Pons (tissue), 1 donor: Measurements from ENCODE around the gene EXOSC9.
A peak's percentile ranks its signal among the peaks of the same experiment; 100 is the strongest.
"Not testable (repeated sequence)": the region's sequence is repeated elsewhere in the genome, so short reads cannot be mapped to it uniquely, and the experiment has no call there.

ENCODE experiments used
- DNase-seq: peaks from one replicate; pipeline ENCODE4 v3.0.0-alpha.2; 2016; ENCODE audit warnings: low spot score

EXOSC9 gene, protein sequence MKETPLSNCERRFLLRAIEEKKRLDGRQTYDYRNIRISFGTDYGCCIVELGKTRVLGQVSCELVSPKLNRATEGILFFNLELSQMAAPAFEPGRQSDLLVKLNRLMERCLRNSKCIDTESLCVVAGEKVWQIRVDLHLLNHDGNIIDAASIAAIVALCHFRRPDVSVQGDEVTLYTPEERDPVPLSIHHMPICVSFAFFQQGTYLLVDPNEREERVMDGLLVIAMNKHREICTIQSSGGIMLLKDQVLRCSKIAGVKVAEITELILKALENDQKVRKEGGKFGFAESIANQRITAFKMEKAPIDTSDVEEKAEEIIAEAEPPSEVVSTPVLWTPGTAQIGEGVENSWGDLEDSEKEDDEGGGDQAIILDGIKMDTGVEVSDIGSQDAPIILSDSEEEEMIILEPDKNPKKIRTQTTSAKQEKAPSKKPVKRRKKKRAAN

GRCh38 chr4:121800961-121801714, at the start of gene EXOSC9:
TSS of gene EXOSC9 (plus strand) at chr4:121801323. CDS start at chr4:121801425, 102 bp downstream.
- peak; percentile 90 for DNase-seq

- not testable (repeated sequence) for DNase-seq
These were observed 49.0 kb upstream of the EXOSC9 start for GRCh38 chr4:121752142-121752541.

- no peak for DNase-seq
These were observed 42.1 kb upstream of the EXOSC9 start for GRCh38 chr4:121758925-121759568.

DNA sequence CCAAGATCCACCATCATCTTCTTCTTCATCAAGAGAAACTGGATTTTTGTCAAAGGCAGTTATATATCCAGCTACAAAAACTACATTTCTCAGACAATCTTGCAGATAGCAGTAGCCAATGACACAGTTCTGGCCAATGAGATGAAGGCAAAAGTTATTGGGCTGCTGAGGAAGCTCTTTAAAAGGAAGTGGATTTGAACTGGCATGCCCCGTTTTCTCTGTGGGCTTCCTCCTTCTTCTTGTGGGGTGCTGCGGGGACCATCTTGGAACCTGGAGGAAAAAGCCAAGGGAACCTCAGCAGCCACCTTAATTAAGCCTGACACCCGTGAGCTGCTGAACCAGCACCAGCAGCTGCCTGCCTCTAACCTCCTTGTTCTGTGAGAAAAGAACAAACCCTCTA, 40.9 kb upstream of the EXOSC9 start:
- no peak for DNase-seq

DNA sequence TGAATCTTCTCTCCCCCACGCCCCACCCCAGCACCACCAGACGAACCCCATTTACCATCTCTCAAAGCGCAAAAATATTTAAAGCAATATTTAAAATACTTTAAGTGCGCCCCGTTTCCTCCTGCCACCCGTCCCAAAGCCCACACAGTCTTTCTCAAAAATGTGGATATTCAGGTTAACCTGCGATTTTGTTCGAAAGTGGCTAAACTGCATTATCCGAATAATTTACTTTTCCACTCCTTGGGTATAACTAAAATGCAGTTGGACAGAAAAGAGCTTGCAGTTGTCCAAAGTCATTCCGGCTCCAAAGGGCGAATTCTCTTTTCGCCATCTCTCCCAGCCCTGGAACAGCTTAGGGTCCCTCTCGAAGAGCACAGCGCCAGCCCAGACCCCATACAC, 36.8 kb upstream of the EXOSC9 start:
- DNase-seq: no peak

DNA sequence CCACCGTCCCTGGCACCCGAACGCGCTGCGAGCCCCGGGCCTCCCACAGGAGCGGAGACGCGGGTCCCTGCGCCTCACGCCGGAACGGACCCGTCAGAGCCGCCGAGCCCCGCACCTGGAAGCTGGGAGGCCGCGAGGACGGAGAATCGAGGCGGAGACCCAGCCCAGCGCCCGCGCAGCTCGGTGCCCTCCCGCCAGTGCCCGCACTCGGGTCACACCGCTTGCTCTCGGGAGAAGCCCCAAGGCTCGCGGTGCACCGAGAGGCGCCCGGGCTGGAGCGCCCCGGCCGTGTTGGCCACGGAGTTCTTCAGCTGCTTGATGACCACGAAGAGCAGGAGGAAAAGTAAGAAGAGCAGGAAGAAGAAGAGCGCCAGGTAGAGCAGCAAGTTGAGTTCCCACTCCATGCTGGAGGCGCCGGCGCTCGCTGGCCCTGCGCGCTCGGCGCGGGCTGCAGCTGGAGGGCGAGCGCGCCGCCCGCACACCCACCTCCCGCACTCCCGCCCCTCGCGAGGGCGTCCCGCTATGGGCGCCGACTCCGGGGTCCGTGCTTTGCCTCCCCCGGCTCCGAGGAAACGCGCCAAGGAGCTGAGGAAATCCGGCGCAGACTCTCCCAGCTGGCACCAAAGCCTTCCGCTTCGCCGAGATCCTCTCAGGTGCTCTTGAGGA, 36.3 kb upstream of the EXOSC9 start, which contains the start of gene SMIM43:
Gene SMIM43, minus strand, starts transcription at position 463 of the 666 bp plus-strand sequence. Its CDS starts 59 bp downstream, at position 404.
- DNase-seq: no peak

DNA sequence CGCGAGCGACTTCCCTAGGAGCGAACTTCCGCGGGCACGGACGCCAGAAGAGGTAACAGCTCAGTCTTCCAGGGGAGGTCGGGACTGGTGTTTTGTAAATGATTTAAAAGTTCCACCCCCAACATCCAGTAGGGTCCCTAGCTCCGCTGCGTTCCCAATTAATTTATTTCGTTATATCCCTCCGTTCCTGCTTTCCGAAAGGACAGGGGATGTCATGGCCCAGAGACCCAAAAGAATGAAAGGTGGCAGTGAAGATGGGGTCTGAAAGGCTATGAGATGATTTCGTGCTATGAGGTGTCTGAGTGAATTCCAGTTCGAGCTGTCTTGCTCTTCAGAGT, 35.8 kb upstream of the EXOSC9 start:
- DNase-seq: no peak

GRCh38 chr4:121765971-121766538, 35.1 kb upstream of the EXOSC9 start:
- no peak for DNase-seq

GRCh38 chr4:121767166-121767565, 34.0 kb upstream of the EXOSC9 start:
- DNase-seq: no peak

DNA sequence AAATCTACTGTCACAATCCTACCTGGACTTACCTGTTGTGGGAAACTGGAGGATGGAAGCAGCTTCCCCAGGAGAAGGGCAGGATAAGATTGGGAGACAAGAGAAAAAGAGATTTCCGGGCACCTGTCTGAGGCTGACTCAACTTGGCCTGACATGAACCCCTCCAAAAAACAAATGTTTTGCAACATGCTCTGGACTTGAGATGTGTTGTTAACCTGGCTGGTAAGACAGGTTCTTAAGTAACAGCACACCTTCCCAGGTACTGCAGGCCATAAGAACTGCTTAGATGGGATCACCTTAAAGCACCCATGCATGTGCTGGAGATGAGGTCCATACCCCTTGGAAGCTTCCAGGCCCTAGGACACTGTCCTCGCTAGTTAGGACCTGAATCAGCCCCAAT, 31.8 kb upstream of the EXOSC9 start:
- no peak for DNase-seq

- no peak for DNase-seq
These were observed 29.3 kb upstream of the EXOSC9 start for GRCh38 chr4:121771869-121772268.

GRCh38 chr4:121773883-121774282, 27.2 kb upstream of the EXOSC9 start:
- DNase-seq: no peak

- DNase-seq: no peak
These were observed 24.3 kb upstream of the EXOSC9 start for GRCh38 chr4:121776610-121777401.

GRCh38 chr4:121777625-121778024, 23.5 kb upstream of the EXOSC9 start:
- no peak for DNase-seq

GRCh38 chr4:121778991-121779628, 22.0 kb upstream of the EXOSC9 start:
- no peak for DNase-seq

GRCh38 chr4:121783210-121783609, 17.9 kb upstream of the EXOSC9 start:
- no peak for DNase-seq

GRCh38 chr4:121784401-121784800, 16.7 kb upstream of the EXOSC9 start:
- DNase-seq: no peak

DNA sequence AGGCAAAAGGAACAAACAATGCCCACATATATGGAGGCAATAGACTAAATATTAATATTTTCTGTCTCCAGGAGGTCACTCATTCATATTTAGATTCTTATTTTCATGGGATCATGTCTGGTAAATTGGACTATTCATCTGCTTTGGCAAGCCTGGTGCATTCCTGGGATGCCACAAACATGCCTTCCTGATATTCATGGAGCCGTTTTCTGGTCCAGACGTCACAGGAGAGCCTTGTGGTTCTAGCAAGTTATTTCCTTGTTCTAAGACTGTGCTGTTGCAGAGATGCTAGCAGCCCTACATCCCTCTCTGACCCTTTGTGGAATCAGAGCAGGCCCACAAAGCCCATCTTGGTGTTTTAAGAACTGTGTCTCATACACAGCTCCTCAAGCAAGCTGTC, 16.1 kb upstream of the EXOSC9 start:
- no peak for DNase-seq

DNA sequence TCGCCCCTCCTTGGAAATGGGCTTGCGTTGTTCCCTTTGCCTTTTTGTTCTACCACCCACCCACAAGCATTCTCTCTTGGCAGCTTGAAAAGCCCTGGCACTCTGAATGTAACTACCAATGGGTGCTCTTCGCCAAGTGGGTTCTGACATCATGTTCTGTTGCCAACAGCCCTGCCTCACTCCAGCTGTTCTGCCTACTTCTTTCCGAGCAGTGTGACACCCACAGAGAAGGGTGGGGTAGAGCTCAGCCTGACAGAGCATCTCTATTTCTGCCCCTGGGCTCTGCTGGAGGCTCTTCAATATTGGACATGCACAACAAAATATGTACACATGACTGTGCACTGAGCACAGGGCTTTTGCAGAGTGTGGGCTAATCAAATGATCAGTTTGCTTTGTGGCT, 15.6 kb upstream of the EXOSC9 start:
- DNase-seq: no peak

- no peak for DNase-seq
These were observed 14.9 kb upstream of the EXOSC9 start for GRCh38 chr4:121786221-121786620.

DNA sequence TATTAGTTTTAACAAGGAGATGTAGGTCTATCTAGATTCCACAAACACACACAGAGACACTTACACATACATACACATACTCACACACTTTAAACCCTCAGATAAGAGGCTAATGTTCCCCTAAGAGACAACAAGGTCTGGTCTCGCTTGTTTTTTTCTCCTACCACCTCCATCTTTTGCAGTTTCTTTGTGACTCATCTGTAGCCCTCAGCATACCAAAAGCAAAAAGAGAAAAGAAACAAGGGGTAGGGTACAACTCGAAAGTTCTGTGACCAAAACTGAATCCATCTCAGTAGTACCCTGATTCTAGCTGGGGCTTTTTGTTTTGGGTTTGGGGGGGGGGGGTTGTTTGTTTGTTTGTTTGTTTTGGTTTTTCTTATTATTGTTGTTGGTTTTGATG, 12.2 kb upstream of the EXOSC9 start:
- DNase-seq: no peak
